GM12875 (cell line): Measurements from ENCODE around the gene NR1H4.

Experiments used
- H3K4me3 ChIP-seq: one replicate; pipeline ENCODE4 v1.5.1; 2011; ENCODE audit warnings: low read depth, low read length, control low read depth
- CTCF ChIP-seq: IDR thresholded peaks from 2 replicates; pipeline ENCODE4 v1.5.1; 2011; ENCODE audit warnings: low read depth, mild to moderate bottlenecking, control low read depth, inconsistent platforms, low read length, moderate library complexity, borderline replicate concordance; ENCODE audit not compliant: insufficient read depth

Gene NR1H4

GRCh38 chr12:100574187-100575074 lies 100.8 kb downstream of the NR1H4 start:
- no peak for TF ChIP-seq CTCF
- H3K4me3 ChIP-seq: peak overlapping the region; percentile 87

- no peak overlapping the region for H3K4me3 ChIP-seq
- TF ChIP-seq CTCF: no peak
Observed at GRCh38 chr12:100576331-100577036, 102.8 kb downstream of the NR1H4 start.

- TF ChIP-seq CTCF: no peak
- H3K4me3 ChIP-seq: no peak overlapping the region
Observed at GRCh38 chr12:100578923-100579322, 105.3 kb downstream of the NR1H4 start.

- no peak overlapping the region for H3K4me3 ChIP-seq
- TF ChIP-seq CTCF: no peak
Observed at GRCh38 chr12:100579844-100580243, 106.2 kb downstream of the NR1H4 start.

- no peak for TF ChIP-seq CTCF
- H3K4me3 ChIP-seq: no peak overlapping the region
Observed at GRCh38 chr12:100584256-100584655, 110.6 kb downstream of the NR1H4 start.

- no peak for TF ChIP-seq CTCF
- H3K4me3 ChIP-seq: no peak overlapping the region
Observed at GRCh38 chr12:100591979-100592378, 118.3 kb downstream of the NR1H4 start.
